ENCODE measurements around the gene AKAP11.

AKAP11 gene

DNA sequence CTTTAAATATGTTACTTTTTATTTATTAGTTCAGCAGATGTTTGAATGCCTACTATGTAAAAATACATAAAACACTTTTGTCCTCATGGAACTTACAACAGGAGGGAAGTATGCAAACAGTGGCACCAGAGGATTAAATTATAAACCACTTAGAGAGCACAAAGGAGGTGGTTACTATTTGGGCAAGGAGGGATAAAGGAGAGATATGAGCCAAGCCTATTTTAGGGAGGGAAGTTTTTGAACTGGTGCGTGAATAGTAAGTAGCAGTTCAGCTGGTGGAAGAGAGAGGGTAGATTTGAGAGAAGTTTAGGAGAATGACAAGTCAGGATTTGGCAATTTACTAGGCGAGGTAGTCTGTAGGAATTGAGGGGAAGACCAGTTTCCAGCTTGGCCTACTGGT is 8.6 kb downstream of the AKAP11 start:
- Histone ChIP-seq H3K4me3 (IDR thresholded peaks at IDR 0.05; ENCODE audit: insufficient read depth, low read depth, low read length) (no peak overlapping the region), H3K36me3 (ENCODE audit: insufficient read depth) (no peaks in the 10 kb centered on the region), H4K20me1 (ENCODE audit: insufficient read depth) (no peaks in the 10 kb centered on the region), H3K27me3 (ENCODE audit: insufficient read depth, low read depth) (no peaks in the 10 kb centered on the region), H3K9ac (no peak overlapping the region), H3K27ac (no peak overlapping the region), H2AFZ (ENCODE audit: low read depth) (no peak overlapping the region), H3K79me2 (ENCODE audit: insufficient read depth, low read depth) (no peaks in the 10 kb centered on the region), H3K4me2 (no peak overlapping the region), H3K4me1 (ENCODE audit: low read depth, poor library complexity, severe bottlenecking) (no peaks in the 10 kb centered on the region)
- TF ChIP-seq, protein P1, sequence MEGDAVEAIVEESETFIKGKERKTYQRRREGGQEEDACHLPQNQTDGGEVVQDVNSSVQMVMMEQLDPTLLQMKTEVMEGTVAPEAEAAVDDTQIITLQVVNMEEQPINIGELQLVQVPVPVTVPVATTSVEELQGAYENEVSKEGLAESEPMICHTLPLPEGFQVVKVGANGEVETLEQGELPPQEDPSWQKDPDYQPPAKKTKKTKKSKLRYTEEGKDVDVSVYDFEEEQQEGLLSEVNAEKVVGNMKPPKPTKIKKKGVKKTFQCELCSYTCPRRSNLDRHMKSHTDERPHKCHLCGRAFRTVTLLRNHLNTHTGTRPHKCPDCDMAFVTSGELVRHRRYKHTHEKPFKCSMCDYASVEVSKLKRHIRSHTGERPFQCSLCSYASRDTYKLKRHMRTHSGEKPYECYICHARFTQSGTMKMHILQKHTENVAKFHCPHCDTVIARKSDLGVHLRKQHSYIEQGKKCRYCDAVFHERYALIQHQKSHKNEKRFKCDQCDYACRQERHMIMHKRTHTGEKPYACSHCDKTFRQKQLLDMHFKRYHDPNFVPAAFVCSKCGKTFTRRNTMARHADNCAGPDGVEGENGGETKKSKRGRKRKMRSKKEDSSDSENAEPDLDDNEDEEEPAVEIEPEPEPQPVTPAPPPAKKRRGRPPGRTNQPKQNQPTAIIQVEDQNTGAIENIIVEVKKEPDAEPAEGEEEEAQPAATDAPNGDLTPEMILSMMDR (conservative IDR thresholded peaks at IDR 0.05; ENCODE audit: low read depth, low read length) = no peak

DNA sequence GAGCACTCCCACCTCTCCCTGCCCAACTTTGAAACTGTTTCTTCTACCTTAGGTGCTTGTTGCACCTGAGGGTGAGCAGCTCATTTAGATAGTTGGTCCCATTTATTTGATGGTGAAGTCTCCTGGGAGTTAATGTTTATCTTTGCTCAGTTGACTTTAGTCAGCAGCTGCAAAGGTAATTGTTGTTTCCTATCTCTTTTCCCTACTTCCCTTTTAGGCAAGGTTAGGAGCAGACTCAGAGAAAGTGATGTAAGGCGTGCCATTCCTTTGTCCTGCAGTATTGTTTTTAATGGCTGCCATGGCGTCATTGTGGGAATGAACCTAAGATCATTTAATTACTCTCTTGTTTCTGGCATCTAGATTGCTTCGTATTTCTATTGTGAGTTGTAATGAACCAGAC is 11.6 kb downstream of the AKAP11 start:
- no peaks in the 10 kb centered on the region for H4K20me1 ChIP-seq (ENCODE audit: insufficient read depth)

DNA sequence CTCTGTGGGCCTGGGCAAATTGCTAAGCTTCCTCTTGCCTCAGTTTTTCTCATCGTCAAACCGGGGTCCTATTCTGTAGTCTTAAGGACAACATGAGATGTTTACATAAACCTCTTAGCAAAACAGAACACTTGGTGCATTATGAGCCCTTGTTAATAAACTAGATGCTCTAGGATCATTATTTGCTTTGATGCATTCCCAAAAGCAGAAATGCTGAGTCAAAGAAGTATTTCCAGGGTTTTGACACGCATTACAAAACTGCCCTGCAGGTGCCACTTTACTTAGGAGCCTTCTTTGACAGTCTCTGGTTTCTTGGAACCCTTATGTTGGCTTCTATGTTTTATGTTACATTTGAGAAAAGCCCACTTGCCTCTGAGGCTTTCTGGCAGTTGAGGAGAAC is 12.1 kb downstream of the AKAP11 start:
- Histone ChIP-seq H3K4me1 (ENCODE audit: low read depth, poor library complexity, severe bottlenecking) (no peaks in the 10 kb centered on the region), H3K27ac (no peak overlapping the region), H3K4me3 (IDR thresholded peaks at IDR 0.05; ENCODE audit: insufficient read depth, low read depth, low read length) (no peak overlapping the region), H3K36me3 (ENCODE audit: insufficient read depth) (0 out of 2 replicates have a peak, but pooled peaks cover 5% of the 10 kb centered on the region), H3K27me3 (ENCODE audit: insufficient read depth, low read depth) (no peaks in the 10 kb centered on the region), H2AFZ (ENCODE audit: low read depth) (no peak overlapping the region), H3K79me2 (ENCODE audit: insufficient read depth, low read depth) (no peaks in the 10 kb centered on the region), H3K9ac (no peak overlapping the region), H4K20me1 (ENCODE audit: insufficient read depth) (no peaks in the 10 kb centered on the region), H3K4me2 (no peak overlapping the region)
- TF ChIP-seq, protein P1 (conservative IDR thresholded peaks at IDR 0.05; ENCODE audit: low read depth, low read length) = no peak

More for the DNA sequence above, 11.6 kb downstream of the AKAP11 start:
- H3K36me3 ChIP-seq (ENCODE audit: insufficient read depth) = 0 out of 2 replicates have a peak, but pooled peaks cover 5% of the 10 kb centered on the region
- TF ChIP-seq, protein P1 (conservative IDR thresholded peaks at IDR 0.05; ENCODE audit: low read depth, low read length) = no peak
- no peaks in the 10 kb centered on the region for H3K27me3 ChIP-seq (ENCODE audit: insufficient read depth, low read depth)
- H2AFZ ChIP-seq (ENCODE audit: low read depth) = no peak overlapping the region
- H3K79me2 ChIP-seq (ENCODE audit: insufficient read depth, low read depth) = no peaks in the 10 kb centered on the region
- H3K4me1 ChIP-seq (ENCODE audit: low read depth, poor library complexity, severe bottlenecking) = no peaks in the 10 kb centered on the region
- H3K9ac ChIP-seq = no peak overlapping the region
- H3K4me3 ChIP-seq (IDR thresholded peaks at IDR 0.05; ENCODE audit: insufficient read depth, low read depth, low read length) = no peak overlapping the region
- no peak overlapping the region for H3K27ac ChIP-seq
- no peak overlapping the region for H3K4me2 ChIP-seq

DNA sequence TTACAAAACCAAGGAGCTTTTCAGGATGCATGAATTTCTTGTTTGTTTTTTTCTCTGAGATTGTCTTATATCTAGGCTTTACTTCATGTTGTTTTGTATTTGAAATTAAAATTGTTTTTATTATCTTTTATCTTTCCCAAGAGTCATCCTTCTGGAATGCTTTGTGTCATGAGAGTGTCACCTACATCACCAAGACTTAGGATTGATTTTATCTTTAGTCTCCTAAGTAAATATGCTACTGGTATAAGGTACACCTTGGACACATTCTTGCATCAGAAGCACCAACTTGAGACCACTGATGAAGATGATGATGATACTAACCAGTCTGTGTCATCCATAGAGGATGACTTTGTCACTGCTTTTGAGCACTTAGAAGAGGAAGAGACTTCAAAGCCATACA is 26.4 kb downstream of the AKAP11 start:
- Histone ChIP-seq H3K4me1 (ENCODE audit: low read depth, poor library complexity, severe bottlenecking) (no peaks in the 10 kb centered on the region), H3K4me2 (no peak overlapping the region), H3K79me2 (ENCODE audit: insufficient read depth, low read depth) (no peaks in the 10 kb centered on the region), H3K27me3 (ENCODE audit: insufficient read depth, low read depth) (no peaks in the 10 kb centered on the region), H3K4me3 (IDR thresholded peaks at IDR 0.05; ENCODE audit: insufficient read depth, low read depth, low read length) (no peak overlapping the region), H4K20me1 (ENCODE audit: insufficient read depth) (no peaks in the 10 kb centered on the region), H3K9ac (no peak overlapping the region), H3K36me3 (ENCODE audit: insufficient read depth) (no peaks in the 10 kb centered on the region), H3K27ac (no peak overlapping the region), H2AFZ (ENCODE audit: low read depth) (no peak overlapping the region)
- TF ChIP-seq, protein P1 (conservative IDR thresholded peaks at IDR 0.05; ENCODE audit: low read depth, low read length) = no peak

Measured in KMS-11 (cell line).